Renal pelvis (tissue), 4 donors: Measurements from ENCODE around the gene NLGN1. TPM values are rescaled to one million over a fixed set of nuclear protein-coding genes. Genes with fewer than 3 reads are reported as not detected.
A peak's percentile ranks its signal among the peaks of the same experiment; 100 is the strongest.

Source experiments
- DNase-seq: peaks from one replicate; pipeline ENCODE4 v3.0.0-alpha.2; 2013
- polyA plus RNA-seq, 3 donors: library from polyadenylated mRNA; unstranded; fragments of 120-200 nt; gene quantifications; one replicate each; pipeline ENCODE4 v1.2.1, GENCODE V29; 2013; ENCODE audit not compliant: insufficient read length in 3 of 3

The NLGN1 gene
- polyA plus RNA-seq, 3 donors: 1.5 to 2.2 (median 2.1) TPM

DNA sequence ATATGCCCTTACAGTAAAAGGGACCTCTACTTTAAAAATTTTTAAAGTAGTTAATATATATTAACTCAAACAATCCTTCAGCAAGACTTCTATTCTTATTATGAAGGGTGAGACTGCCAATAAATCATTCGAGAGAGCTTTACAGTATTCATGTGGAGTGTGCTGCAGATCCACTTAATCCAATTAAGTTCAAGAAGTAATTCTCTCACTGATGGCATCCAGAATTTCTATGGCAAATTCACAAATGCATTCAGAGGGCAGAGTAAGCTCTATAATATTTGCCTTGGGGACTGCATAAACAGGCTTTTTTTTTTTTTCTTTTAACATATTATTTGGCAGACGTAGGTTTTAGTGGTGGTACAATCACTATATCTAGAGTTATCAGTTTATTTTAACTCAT, 692.0 kb downstream of the NLGN1 start:
- DNase-seq: no peak

DNA sequence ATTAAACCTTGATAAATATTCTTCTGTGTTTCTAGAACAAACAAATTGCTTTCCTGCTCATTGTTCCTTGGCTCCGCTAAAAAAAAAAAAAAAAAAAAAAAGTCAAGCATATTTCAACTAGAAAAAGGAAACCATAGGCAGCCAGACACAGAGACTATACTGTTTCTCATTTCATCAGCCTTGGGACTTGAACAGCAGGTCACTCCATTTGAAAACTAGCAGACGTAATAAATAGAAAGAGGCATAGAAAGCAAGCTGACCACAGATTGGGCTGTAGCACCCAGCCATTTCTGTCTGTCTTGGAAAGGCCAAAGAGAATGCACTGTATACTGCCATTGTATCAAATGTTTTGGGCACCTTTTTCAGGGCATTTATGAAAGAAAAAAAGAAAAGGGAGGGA, 697.1 kb downstream of the NLGN1 start:
- DNase-seq: no peak

DNA sequence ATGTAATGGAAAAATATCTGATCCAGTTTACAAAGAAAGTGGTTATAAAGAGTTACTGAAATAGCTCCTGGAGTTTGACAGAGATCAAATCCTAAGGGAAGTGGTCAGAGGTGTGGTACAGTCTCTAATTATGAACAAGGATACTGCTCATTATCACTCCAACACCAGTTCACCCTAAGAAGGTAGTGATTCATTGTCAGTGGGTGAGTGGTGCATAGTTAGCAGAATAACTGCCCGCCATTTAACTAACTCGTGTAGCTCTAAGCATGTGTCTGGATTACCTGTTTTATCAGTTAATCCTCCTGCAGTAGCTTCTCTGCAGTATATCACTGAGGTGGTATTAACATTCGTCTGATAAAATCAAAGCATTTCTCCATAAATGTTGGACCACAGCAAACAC, 700.1 kb downstream of the NLGN1 start:
- DNase-seq: no peak

DNA sequence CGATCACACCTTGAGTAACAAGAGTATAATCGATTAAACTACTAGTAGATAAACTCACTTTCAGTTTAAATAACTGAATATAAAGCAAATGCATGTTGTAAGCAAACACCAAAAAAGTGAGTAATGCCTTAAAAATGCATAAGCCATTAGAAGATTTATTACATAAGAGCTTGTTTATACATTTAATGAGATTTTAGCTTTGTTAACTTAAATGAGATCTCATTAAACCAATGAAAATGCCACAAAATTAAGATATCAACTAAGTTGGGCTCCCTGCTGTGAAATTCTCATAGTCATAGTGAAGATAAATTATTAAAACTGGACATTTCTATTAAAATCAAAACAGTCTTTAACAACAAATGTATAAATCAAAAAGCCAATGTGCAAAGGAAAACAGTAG, 701.2 kb downstream of the NLGN1 start:
- DNase-seq: no peak

DNA sequence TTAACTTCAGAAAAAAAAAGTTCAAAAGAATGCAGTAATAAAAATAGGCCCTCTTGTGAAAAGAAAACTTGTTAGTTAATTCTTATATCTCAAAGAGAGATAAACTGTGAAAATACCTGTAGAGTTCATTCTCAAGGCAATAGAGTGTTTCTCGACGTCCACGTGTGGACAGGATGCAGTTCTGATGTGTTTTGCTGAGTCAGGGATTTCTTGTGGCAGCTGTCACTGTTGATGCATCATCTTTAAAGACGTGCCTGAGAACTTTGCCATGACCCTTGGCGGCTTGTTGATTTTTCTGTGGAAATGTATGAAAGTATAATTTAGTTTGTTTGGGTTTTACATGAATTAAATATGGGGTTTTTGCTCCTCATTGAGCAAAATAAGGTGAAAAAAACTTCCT, 702.2 kb downstream of the NLGN1 start:
- no peak for DNase-seq

DNA sequence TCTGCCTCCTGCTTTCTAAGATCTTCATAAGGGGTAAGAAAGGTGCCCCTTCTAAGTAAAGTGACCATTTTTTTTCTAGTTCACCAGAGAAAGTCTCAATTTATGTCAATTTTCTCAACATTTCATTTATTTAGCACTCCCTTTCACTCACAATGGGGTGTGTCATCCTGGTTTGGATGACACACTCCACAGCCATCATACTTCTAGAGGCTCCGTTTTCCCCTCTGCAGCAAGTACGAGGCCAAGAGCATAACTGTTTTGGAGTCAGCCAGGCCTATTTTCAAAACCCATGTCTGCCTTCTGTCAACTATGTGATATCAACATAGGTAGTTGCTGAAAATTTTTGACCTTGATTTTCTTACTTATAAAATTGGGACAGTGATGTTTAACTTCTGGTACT, 703.2 kb downstream of the NLGN1 start:
- no peak for DNase-seq

DNA sequence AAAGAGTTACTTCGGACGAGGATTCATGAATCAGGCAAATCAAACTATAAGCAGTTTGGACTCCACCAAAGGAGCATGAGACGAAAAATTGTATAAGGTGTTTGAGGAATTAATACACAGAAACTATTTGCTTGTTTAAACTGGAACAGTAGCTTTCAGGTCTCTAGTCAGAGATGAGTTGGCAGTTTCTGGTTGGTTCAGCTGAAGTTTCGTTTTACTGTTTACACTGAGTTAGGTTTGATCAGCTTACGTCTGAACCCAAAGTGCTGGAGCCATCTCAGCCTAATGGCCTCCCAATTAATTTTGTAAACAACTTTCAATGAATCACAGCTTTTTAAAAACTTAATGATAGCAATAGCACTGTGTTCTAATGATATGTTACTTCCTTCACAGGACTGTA, 703.7 kb downstream of the NLGN1 start:
- DNase-seq: no peak

DNA sequence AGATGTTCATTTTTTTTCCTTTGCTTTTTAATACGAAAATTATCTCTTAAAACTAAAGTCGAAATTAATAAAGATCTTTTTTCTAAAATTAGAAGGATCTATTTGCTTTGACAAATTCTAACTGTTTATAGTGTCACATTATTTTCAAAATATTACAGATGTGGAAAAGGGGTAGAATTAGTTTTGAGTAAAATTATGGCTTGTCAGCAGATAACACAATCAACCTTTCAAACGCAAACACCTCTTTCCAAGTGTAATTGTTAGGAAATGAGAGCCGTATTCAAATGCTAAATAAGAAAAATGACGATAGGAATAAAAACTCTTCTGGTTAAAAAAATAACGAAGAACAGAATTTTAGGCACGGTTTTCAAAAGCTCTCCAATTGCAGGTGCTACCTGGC, 704.7 kb downstream of the NLGN1 start:
- DNase-seq: no peak

DNA sequence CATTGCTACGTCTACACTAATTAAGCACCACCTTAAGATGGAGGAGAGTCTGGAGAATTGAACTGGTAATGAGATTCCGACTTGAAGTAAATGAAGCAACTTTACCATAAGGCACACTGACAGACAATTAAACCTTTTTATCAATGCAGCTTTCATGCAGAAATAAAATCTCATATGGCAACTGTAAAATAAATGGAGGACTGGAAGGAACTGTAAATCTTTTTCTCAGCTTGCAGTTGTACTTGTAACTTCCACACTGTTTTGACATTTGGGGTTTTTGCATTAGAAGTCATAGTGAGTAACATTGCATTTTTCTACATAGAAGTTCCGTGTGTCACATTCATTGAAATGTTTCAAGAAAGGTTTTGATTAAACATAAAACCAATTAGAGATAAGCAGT, 705.3 kb downstream of the NLGN1 start:
- no peak for DNase-seq

DNA sequence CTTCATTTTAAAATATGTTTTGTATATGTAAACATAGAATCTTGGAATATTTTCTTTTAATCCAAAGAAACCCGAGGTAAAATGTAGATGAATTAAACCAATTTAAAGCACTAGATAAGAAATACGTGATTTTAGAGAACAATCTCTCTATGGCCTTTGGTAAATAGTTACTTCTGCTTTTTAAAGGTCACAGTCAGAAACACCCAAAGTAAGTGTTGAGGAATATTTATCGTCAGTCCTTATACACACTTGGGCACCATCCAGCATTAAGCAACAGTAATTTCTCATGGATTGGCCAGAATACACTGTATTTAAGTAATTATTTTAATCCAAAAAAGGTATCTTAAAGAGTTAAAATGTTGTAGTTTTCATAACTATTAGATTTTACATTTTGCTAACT, 713.2 kb downstream of the NLGN1 start:
- DNase-seq: no peak

DNA sequence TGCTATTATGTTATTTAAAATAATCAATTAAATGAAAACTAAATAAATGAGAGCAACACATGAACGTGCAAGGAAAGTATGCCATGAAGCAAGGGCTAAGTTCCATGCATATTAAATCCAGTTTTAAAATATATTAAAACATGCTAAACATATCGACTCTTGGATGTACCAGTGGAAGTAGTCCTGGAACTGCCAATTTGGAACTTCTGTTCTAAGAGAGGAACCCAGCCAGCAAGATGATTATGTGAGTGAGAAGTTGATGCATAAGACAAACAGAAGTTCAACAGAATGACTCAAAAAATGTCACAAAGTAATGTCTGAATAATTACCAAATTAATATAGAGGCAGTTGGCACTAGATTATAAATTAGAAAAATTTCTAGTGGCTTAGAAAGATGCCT, 714.2 kb downstream of the NLGN1 start:
- DNase-seq: no peak

DNA sequence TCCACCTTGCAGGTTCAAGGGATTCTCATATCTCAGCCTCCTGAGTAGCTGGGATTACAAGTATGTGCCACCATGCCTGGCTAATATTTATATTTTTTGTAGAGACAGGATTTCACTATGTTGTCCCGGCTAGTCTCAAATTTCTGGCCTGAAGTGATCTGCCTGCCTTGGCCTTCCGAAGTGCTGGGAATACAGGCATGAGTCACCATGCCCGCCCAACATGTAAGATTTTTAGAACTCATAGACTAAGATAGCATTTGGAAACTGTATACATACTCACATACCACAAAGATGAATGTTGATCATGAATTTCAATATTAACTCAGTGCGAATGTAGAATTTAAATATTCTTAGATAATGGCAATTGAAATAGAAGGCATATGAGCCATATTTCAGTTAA, 718.9 kb downstream of the NLGN1 start:
- no peak for DNase-seq

DNA sequence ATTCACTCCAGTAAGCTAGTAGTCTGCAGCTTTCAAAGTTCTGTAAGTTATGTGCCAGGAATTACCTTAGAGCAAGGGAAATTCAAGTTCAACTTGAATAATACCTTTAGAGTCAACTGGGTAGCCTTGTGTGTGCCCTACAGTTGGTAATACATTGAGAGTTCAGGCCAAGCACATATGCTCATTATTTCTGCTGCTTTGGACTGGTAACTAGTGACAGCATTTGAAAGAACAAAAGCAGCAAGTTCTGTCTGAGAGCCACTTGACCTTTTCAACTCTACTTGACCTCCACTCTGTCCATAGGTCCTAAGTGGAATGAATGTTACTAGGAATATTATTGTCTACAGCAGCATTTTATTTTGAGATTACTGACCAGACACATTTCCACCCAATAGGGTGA, 723.5 kb downstream of the NLGN1 start:
- no peak for DNase-seq

DNA sequence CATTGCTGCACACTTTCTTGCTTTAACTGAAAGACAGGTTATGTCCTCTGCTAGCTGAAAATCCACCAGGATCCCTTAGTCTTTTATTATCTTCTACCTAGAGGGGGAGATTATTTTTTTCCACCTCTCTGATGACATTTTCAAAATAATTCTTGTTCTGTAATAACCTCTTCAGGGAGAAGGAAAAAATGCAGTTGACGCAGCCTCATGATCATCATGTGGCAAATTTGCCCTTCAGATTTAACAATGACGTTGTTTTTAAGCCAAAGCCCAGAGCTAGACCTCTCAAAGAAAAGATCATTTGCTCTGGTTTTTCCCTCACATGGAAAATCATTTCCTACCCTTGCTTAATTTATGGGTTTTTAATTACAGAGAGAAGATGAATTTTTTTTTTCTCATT, 724.9 kb downstream of the NLGN1 start:
- DNase-seq: no peak

DNA sequence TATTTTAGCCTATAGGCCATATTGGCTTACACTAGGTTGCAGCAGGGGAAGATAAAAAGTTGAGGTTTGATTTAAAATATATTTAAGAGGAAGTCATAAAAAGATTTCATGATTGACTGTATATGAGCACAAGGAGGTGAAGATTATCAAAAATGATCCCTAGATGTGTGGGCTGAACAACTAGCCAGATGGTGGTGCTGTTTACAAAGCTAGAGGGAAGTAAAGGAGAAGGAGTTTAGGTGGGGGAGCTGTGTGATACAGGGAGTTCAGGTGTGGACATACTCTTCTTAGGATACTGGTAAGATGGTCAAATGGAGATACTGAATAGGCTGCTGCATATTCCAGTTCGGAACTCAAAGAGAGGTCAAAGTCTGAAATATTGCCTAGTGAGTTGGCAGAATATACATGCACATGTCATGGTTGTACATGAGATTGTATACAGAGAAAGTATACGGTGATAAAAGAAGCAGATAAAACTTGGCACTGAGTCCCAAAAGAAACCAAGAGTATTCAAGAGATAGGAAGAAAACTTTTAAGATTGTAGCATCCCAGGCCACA, 727.8 kb downstream of the NLGN1 start:
- DNase-seq: peak; percentile 23

DNA sequence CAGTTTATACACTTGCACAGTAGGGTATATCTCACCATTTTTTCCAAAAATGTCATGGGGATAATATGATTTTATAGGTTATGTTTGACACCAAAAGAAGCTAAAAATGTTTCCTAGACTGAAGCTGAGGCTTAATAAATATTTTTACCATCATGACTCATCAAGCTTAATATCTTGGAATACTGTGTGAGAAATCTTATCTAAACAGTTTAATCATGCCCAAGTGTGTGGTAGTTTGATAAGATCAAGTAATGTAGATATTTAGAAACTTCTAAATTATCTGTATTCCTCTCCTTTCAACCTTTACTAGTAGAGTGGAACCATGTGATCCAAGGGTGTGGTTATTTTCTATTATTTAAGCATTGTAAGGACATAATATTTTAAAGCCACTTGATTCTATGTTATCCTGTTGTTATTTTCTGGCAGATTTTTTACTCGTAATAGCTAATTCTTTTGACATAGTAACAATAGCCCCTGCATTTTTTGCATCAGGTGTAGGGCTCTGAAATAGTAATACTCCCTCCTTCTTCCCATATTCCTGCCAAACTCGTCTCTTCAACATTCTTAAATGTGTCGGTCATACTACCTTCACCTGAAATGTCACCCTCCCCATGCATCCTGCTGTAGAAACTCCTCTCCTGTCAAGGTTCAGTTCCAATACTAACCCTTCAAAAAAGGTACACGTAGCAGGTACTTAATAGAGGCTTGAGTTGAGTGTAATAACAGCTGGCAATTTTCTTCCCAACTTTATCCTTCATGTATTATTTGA, 729.6 kb downstream of the NLGN1 start:
- no peak for DNase-seq

DNA sequence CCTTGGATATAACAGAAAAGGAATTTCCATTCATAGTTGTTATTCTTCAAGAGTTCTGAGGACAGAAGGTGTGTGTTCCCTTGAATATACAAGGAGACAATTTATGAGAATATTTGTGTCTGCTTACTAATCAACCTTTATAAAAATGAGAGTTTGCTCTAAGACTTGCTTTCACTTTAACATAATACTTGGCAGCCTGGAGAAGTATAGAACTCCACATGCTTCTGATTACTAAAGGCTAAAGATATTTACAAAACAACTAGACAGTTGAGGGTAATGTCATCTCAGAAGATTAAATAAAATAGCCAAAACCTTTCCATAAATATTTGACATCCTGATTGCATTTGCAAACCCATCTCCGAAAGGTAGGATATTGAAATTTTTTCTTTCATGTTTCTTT, 734.5 kb downstream of the NLGN1 start:
- DNase-seq: no peak

DNA sequence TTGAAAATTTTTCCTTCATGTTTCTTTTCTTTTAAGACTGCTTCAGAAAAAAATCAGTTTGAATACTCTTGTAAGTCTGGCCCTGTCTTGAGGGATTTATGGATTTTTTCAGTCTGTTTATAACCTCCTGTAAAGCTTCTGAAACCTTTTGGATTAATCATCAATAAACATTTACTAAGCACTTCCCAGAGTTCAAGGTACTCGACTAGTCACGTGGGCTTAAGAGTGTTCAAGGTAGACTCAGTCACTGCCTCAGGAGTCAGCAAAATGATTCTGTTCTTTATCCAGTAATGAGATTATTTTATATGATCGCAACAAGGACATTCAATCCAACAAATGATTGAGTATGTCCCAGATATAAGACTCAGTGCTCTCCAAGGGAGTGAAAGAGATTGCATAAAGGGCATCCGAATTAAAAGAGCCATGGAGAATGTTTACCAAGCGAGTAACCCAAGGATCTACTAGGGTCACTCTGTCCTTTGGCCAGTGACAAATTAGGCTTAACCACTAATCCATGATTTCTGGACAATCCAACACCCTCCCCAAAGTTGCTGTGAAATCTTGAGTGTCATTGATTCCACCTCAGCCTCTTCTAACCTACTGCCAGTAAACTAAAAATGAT, 735.0 kb downstream of the NLGN1 start:
- no peak for DNase-seq

DNA sequence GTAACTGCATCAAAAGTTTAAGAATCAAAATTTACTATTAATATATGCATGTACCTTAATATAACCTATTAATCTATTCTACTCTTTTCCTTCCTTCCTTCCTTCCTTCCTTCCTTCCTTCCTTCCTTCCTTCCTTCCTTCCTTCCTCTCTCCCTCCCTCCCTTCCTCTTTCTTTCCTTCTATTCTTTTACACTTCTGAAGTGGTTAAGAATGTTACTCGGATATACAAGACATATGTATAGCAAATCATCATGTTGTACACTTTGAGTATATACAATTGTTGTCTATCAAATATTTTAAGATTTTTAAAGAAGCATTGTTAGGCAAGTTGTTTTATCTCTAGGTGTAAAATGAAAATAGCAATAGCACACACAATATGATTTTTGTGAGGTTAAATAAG, 748.5 kb downstream of the NLGN1 start:
- DNase-seq: no peak

DNA sequence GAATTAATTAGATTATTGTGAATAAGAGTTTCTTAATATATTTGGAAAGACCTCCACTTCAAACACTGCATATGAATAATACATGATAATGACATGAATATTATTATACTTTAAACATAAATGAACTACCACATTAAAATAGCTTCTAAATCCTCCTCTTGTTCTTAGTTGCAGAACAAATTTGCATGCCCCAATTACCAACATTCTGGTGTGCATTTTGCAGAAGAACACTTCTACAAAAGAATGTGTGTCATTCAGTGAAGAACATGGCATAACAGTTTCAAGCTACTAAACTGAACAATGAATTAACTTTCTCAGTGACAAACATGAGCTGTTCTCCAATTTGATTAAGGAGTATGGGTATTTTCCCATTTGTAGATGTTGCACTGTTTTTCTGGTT, 750.3 kb downstream of the NLGN1 start:
- no peak for DNase-seq

DNA sequence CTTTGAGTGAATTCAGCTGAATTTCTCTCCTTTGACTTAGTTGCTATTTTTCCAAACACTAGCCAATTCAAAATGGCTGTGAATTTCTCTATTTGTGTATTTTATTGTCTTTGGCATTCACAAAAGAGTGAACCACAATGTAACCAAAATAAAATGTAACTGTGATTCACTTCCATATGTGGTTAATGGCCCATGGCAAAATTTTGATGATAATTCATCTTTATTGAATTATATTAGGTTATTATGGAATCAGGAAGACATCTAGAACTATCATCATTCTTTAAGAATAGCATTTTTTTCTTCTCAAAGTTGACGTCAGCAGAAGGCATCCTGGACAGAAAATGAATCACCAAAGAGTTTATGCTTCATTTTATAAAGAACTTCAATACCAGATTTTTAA, 756.3 kb downstream of the NLGN1 start:
- no peak for DNase-seq

DNA sequence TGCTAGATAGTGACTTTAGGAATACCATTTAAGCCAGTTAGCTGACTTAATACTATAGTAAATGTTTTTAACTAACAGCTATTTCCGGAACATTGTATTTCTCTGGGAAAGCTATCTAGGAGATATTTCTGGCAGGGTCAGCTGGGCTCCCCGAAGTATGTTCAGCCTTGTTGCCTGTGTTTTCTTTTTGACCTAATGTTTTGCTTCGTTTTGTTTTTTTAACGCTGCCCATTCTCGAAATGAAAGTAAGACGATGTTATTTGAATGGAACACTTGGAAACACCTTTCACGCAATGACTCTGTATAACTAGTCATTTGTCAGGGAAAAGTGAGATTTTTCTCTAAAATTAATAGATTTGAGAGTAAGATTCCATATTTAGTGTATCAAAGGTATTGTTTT, 758.7 kb downstream of the NLGN1 start:
- no peak for DNase-seq

DNA sequence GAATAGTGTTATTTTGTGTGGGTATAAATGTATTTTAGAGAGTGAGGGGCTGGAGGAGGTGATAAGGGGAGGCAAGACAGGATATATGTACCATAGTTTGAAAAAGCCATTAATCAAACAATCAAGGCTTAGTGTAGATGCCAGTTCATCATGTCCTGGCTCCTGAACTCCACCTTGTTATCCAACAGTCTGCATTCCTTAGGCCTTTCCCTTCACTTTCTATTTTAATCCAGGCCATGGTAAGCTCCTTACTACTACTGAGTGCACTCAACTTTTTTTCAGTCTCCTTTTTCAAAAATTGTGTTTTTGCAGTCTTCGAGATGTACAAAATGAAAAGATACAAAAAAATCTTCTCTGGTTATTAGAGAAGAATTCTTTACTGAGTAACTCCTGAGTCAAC, 761.1 kb downstream of the NLGN1 start:
- DNase-seq: no peak

DNA sequence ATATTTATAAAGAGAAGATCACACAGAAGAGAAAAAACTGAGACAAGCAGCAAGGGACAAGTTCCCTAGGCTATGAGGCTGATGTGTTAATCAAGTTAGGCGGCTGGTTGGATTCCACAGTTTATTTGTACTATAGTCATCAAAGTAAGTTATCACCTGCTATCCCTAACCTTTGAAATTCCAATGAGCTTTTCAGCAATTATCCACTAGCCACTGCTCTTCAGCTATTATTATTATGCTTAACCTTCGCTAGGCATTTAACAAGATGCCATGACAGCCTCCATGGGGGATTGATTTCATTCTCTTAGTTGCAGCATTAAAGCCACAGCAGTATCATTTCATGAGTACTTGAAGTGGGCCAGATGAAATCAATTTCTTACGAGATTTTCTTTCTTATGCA, 762.1 kb downstream of the NLGN1 start:
- no peak for DNase-seq
